GM18867 (cell line): ENCODE data around the gene SYNGR4.
"Not testable (repeated sequence)": the region's sequence is repeated elsewhere in the genome, so short reads cannot be mapped to it uniquely, and the experiment has no call there.

Experiments used
- ATAC-seq: cut with Tn5 transposase; IDR thresholded peaks from one replicate; pipeline ENCODE4 v1.9.1; 2021; ENCODE audit warnings: mild to moderate bottlenecking, moderate library complexity; ENCODE audit not compliant: unreplicated experiment

SYNGR4 gene

GRCh38 chr19:48370955-48371354 is 6.8 kb downstream of the SYNGR4 start:
- ATAC-seq = no peak

- ATAC-seq = no peak
Observed at GRCh38 chr19:48371367-48371766, 7.2 kb downstream of the SYNGR4 start.

GRCh38 chr19:48371771-48372170 is 7.6 kb downstream of the SYNGR4 start:
- ATAC-seq = not testable (repeated sequence)

GRCh38 chr19:48372904-48373303 is 8.7 kb downstream of the SYNGR4 start:
- no peak for ATAC-seq

- ATAC-seq = no peak
Observed at GRCh38 chr19:48373567-48373966, 9.4 kb downstream of the SYNGR4 start.

- ATAC-seq = no peak
Observed at GRCh38 chr19:48378194-48378570, 14.0 kb downstream of the SYNGR4 start.

GRCh38 chr19:48379058-48379457 is 14.9 kb downstream of the SYNGR4 start:
- ATAC-seq = no peak

- ATAC-seq = no peak
Observed at GRCh38 chr19:48381178-48381950, 17.2 kb downstream of the SYNGR4 start.

GRCh38 chr19:48382286-48382685 is 18.1 kb downstream of the SYNGR4 start:
- no peak for ATAC-seq

GRCh38 chr19:48385461-48386087 is 21.4 kb downstream of the SYNGR4 start:
- ATAC-seq = no peak

- ATAC-seq = no peak
Observed at GRCh38 chr19:48386981-48387380, 22.8 kb downstream of the SYNGR4 start.

- peak; percentile 50 for ATAC-seq
Observed at GRCh38 chr19:48390188-48391099, 26.3 kb downstream of the SYNGR4 start.

- ATAC-seq = peak; percentile 72
Observed at GRCh38 chr19:48391100-48392005, 27.2 kb downstream of the SYNGR4 start, which contains the start of gene KDELR1. TSS of gene KDELR1 (minus strand) at chr19:48391551. CDS start at chr19:48391358, 193 bp downstream.

- ATAC-seq = not testable (repeated sequence)
Observed at GRCh38 chr19:48392006-48392344, 27.8 kb downstream of the SYNGR4 start.

- no peak for ATAC-seq
Observed at GRCh38 chr19:48392860-48393558, 28.8 kb downstream of the SYNGR4 start.

GRCh38 chr19:48393559-48394330 is 29.6 kb downstream of the SYNGR4 start, which contains the start of gene GRIN2D:
TSS of gene GRIN2D (plus strand) at chr19:48393668. CDS start at chr19:48398393, 4,725 bp downstream.
- no peak for ATAC-seq

- no peak for ATAC-seq
Observed at GRCh38 chr19:48394331-48395169, 30.4 kb downstream of the SYNGR4 start.

GRCh38 chr19:48395170-48395455 is 30.9 kb downstream of the SYNGR4 start:
- ATAC-seq = no peak
